ENCODE results near the gene SLC22A23.

The SLC22A23 gene

DNA sequence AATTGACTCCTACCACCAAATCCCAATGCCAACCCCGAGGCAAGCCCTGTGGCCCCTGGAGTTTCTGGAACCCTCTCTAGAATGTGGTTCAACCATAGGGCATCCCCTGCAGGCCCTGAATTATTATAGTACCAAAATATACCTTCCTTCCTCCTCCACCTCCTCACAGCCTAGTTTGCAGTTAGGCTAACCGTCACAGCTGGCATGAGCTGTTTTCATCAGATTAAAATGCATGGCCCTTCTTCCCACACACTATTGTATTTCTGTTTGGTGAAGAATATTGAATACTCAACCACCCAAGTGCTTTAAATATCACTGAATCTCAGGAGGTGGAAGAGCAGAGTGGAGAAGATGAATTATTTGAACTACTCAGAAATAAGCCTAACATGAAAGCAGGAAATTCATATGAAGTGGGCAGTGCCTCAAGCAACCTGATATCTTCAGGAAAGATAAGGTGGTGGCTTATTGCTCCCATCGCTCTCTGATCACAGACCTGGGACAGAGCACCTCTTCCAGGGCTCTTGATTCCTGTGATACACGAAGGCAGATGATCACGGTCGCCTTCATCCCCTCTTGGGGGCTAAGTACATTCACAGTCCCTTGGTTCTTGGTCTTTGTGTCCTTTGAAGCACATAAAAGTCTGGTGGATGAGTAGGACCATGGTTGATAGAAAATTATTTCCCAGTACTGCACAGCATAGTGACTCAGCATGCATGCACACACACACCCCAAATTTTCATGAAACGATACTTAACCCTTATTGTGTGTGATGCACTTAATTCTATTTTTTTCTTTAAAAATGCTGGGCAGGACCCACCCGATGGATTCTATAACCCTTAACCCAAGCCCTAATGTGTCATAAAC is 107.2 kb downstream of the SLC22A23 start:
- H3K4me3 ChIP-seq (ENCODE audit: low read length), result no peak overlapping the region
- TF ChIP-seq CTCF (conservative IDR thresholded peaks at IDR 0.05; ENCODE audit: low read depth, low read length), result no peak
- no peak for DNase-seq (ENCODE audit: low read depth)

DNA sequence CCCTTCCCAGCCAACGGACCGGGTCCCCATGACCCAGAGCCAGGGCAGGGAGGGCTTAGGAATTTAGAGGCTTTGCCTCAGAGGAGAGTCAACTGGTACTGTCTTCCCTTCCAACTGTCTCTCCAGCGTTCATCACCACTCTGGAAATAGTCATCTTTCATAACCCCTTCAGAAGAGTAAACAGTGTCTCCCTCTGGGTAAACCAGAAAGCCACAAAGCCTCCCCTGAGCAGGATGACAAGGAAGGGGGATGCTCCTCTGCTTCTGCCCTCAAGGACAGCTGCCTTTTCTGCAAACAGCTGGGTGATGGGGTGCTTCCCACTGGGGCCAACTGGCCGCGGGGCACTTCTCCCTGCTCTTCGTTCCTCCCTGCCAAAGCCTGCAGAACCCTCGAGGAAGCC is 108.0 kb downstream of the SLC22A23 start:
- no peak for TF ChIP-seq CTCF (conservative IDR thresholded peaks at IDR 0.05; ENCODE audit: low read depth, low read length)
- H3K4me3 ChIP-seq (ENCODE audit: low read length), result no peak overlapping the region
- no peak for DNase-seq (ENCODE audit: low read depth)

DNA sequence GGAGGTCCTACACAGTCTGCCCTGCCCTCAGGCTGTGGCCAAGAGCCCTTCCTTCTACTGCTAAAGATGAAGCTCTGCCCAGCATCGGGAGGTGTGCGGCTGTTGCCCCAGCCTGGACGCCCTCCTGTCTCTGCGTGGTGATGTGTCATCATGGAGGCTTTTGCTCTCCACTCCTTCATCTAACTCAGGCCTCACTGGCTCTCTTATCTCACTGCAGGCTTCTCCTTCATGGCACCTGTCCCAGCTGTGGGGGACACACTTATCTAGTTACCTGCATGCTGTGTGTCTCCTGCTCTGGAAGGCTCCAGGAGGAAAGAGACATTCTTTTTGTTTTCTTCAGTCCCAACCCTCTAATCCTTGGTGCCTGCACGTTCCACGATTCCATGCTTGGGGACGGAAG is 109.0 kb downstream of the SLC22A23 start:
- no peak for DNase-seq (ENCODE audit: low read depth)
- H3K4me3 ChIP-seq (ENCODE audit: low read length), result no peak overlapping the region
- no peak for TF ChIP-seq CTCF (conservative IDR thresholded peaks at IDR 0.05; ENCODE audit: low read depth, low read length)

GRCh38 chr6:3347247-3347646 is 109.6 kb downstream of the SLC22A23 start:
- no peak overlapping the region for H3K4me3 ChIP-seq (ENCODE audit: low read length)
- no peak for TF ChIP-seq CTCF (conservative IDR thresholded peaks at IDR 0.05; ENCODE audit: low read depth, low read length)
- no peak for DNase-seq (ENCODE audit: low read depth)

DNA sequence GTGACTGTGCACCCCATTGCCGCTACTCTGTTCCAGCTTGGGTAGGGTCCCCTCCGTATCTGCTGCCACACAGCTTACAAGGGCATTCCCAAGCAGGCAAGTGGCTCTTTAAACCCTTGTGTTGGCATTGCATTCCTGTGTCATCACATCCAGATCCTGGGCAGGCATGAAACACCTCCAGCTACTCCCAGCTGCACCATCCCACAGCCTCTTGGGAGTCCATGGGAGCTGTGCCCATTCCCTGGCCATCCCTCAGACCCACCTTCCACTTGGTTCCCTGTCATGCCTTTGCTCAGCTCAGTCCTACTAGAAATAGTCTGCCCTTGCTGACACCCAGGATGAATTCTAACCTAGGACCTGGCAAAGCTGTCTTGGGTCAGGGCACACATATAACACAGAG is 110.4 kb downstream of the SLC22A23 start:
- DNase-seq (ENCODE audit: low read depth), result no peak
- no peak for TF ChIP-seq CTCF (conservative IDR thresholded peaks at IDR 0.05; ENCODE audit: low read depth, low read length)
- no peak overlapping the region for H3K4me3 ChIP-seq (ENCODE audit: low read length)

- no peak overlapping the region for H3K4me3 ChIP-seq (ENCODE audit: low read length)
- no peak for TF ChIP-seq CTCF (conservative IDR thresholded peaks at IDR 0.05; ENCODE audit: low read depth, low read length)
- DNase-seq (ENCODE audit: low read depth), result no peak
Measured at GRCh38 chr6:3345836-3346235, 111.0 kb downstream of the SLC22A23 start.

Measured in retinal pigment epithelial cell (primary cell).